Muscle of back (tissue), 11 donors: ENCODE data around the gene TNFRSF19. TPM values are rescaled to one million over a fixed set of nuclear protein-coding genes. Genes with fewer than 3 reads are reported as not detected.

Source experiments
- DNase-seq, 3 donors: peaks; one replicate each; pipeline versions ENCODE4 v3.0.0 to v3.0.0-alpha.2; 2013
- polyA plus RNA-seq, 10 donors: library from polyadenylated mRNA; unstranded; fragments of 120-200 nt; gene quantifications; one replicate each; pipeline ENCODE4 v1.2.1, GENCODE V29; 2013; ENCODE audit not compliant: insufficient read length in 10 of 10

TNFRSF19 gene
- polyA plus RNA-seq, 10 donors: 12.7 to 77.1 (median 17.1) TPM

DNA sequence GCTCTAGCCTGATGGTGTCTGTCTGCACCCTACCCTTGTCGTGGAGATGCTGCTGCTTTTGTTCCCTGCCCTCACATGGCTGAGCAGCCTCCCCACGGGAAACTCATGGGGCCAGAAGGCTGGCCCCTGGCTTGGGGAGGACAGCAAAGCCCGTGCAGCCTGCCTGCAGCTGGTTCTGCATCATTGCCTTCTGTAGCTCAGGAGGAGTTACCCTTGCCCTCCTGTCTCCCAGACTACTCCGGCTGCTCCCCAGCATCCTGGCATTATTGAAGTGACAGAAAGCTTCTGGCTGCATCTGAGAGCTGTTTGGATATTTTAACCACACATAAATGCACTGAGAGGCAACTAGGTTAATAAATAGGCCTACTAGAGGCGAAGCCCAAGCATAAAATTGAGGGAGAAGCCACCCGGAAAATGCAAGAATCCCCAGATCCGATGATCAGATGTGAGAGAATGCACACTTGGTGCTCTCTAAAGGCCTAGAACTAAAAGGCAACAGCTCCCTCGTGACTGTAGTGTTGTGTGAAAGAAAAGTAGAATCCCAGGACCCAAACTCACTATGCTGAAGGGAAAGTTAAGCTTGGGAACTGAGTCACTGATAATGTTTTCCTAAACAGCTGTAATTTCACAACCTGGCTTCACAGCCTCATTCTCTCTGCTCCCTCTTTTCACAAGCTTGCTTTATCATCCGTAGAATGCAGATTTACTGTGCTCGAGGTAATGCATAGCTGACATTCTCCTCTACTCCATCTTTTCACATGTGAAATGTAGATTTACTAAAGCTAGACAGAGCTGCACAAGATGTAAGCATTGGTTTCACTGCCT lies 110.8 kb downstream of the TNFRSF19 start:
- no peak for DNase-seq

DNA sequence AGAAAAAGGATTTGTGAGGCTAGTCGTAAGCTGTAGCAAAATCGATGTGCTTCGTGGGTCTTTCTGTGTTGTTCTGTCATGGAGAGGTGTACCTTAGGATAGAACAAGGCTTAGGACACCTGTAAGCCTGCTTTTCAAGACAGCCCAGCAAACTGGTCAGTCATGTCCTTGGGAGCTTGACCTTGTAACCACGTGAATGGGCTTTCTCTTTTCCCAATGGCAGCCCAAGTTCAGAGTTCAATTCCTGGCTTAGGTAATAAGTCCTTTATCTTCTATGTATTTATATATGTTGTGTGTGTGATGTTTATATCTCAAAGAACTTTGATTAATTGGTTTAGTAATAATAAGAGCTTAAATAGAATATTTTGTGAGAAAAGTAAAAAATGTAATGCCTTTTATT lies 112.9 kb downstream of the TNFRSF19 start:
- DNase-seq: no peak

DNA sequence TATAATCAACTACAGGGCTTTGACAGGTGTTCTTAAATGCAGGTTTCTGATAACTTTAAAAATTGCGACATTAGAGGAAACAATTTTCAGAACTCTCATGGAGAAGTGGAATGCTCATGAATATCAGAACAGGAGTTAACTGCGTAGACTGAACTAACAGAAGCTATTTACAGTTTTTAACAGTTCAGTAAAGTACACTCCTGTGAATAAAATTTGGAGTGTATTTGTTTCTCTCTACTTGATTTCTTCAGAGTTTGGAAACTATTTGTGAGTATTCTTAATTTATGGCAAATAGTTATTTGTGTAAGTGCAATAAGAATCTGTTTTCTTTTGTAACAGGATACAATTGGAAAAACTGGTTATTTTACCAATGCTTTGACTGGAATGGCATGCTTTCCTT lies 114.4 kb downstream of the TNFRSF19 start:
- no peak for DNase-seq

DNA sequence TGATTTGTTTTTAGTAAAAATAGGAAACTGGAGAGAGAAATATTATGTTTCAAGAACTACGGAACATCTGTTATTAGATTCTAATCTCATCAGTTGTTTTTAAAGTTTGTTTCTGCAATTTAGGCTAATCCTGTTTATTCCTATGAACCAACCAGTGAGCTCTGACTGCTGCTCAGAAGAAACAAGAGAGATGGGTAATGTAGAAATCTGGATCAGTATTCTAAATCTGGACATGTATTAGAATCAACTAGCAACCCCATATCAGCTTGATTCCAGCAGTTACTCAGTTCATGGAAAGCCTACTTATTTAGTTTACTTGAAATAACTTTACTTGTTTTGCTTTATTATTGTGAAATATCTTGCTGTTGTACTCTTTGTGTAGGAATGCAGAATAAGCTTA lies 115.2 kb downstream of the TNFRSF19 start:
- no peak for DNase-seq

DNA sequence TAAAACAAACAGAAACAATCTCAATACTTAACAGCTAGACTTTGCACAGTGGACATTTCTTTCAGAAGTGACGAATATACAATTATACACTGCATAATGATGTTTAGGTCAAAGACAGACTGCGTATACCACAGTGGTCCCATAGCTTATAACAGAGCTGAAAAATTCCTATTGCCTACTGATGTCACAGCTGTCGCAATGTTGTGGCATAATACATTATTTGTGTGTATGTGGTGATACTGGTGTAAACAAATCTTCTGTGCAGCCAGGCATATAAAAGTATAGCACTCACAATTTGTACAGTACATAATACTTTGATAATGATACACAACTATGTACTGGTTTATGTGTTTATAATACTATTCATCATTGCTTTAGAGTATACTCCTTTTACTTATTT lies 116.7 kb downstream of the TNFRSF19 start:
- no peak for DNase-seq

DNA sequence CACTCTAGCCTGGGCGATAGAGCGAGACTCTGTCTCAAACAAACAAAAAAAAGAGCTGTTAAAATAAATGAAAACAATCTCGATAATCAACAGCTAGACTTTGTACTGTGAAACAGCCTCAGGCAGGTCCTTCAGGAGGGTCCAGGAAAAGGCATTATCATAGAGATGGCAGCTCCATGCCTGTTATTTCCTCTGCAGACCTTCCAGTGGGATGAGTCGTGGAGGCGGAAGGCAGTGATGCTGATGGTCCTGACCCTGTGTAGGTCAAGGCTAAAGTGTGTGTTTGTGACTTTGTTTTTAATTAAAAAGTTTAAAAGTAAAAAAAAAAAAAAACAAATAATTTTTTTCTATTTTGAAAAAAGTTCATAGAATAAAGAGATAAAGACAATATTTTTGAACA lies 117.4 kb downstream of the TNFRSF19 start:
- DNase-seq: no peak

DNA sequence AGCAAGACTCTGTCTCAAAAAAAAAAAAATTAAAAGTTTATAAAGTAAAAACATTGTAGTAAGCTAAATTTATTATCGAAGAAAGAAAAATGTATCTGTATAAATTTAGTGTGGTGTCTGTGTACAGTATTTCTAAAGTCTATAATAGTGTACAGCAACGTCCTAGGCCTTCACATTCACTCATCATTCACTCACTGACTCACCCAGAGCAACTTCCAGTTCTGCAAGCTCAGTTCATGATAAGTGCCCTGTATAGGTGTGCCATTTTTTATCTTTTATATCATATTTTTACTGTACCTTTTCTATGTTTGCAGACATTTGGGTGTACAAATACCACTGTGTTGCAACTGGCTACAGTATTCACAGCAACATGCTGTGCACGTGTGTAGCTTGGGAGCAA lies 118.1 kb downstream of the TNFRSF19 start:
- no peak for DNase-seq

DNA sequence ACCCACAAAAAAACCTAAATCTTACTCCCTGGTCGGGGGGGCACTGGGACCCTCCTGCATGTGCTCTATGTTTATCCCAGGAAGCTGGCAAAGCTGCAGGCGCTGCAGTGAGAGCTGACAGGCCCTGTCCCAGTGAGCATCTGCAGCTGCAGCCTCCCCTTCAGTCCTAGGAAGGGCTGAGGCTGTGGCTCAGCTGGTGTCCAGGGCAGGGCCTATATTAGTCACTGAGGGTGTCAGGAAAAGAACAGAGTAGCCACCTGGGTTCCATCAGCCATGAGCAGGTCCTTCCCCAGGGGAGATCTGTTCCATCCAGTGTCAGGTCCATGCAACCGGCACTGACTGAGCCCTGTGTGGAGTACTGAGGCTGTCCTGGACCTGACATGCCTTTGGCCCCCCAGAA lies 120.5 kb downstream of the TNFRSF19 start:
- DNase-seq: no peak

DNA sequence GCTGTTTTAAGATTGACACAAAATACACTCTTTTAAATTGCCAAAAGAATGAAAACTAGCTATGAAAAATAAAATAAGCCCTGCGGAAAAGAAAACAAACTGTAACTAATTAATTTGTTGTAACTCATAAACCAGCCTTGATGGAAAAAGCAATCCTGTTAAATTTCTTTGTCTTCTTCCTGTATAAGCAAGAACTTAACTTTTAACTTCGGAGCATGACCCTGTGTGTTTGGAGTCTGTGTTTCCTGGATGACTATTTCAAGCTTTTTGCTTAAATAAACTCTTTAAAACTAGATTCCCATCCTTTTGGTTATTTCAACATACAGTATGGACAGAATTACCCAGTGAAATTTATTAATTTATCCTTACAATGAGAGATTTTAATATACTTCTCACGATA lies 122.6 kb downstream of the TNFRSF19 start:
- DNase-seq: no peak

DNA sequence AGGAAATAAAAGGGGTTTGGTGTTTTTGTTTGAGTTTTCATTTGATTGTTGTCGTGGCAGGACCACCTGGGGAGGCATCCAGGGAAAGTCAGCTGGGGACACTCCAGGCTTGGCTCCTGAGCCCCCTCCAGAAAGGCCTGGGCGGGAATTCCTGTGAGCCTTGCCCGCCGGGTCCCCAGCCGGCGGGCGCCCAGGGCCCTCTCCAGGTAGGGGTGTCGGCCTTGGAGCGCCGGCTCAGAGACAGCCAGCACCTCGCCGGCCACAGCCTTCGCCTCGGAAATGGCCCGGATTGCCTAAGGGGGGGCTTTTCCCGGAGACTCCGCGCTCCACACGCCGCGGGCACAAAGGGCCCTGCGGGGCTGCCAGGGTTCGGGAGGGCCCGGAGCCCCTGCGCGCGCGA lies 125.0 kb downstream of the TNFRSF19 start:
- DNase-seq: no peak

DNA sequence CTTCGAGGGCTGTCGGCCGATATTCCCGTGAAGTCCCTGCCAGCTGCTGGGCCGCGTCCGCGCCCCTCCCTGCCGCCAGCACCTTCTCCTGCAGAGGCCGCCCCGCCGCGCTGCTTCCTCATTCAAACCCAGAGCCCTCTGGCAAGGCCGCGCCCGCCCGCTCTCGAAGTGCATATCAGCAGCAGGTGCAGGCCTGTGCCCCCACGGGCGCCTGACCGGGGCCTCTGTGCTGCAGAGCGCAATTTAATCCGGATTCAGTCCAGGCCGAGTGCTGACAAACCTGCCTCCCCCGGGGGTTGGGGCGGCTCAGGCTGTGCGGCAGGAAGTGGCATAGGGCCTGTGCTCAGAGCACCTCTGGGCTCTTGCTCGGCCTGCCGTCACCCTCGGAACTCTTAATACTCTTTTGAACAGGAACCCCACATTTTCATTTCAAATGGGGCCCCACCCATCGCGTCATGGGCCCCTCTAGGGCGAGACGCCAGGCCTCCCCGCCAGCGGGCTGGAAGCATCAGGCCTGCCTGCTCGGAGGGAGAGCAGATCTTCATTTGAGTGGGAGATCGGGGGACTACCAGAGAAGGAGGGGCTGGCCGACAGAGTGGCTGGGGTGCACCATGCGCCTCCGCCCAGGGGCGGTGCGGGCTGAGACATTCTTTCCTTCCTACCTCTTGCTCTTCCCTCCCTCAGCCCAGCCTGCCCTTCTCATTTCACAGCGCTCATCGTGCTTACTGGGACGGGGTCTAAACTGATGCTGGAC lies 125.7 kb downstream of the TNFRSF19 start:
- peak in 2 of 3 donors; percentile 23 to 75 for DNase-seq

DNA sequence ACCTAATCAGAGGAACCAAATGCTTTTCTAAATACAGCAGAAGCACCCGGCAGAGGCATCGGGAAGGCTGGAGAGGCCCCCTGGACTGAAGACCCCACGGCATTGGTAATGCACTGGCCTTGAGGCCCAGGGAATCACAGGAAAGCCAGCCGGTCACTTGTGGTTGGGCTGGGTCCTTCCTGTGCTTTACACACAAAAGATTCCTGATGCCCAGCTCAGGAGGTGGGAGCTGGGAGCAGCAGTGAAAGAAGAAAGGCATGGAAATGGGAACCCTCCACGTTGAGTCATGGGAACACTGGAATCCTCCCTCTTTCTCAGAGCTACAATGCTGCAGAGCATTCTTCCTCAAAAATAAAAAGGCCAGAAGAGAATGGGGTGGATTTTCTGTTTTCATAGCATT lies 126.4 kb downstream of the TNFRSF19 start:
- DNase-seq: no peak

DNA sequence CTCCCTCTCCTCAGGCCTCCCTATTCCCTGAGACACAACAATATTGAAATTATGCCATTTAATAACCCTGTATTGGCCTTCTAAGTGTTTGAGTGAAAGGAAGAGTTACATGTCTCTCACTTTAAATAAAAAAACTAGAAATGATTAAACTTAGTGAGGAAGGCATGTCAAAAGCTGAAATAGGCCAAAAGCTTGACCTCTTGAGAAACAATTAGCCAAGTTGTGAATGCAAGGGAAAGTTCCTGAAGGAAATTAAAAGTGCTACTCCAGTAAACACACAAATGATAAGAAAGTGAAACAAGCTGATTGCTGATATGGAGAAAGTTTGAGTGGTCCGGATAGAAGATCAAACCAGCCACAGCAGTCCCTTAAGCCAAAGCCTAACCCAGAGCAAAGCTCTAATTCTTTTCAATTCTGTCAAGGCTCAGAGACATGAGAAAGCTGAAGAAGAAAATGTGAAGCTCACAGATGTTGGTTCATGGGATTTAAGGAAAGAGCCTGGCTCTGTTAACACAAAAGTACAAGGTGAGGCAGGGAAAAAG lies 127.6 kb downstream of the TNFRSF19 start:
- DNase-seq: no peak

DNA sequence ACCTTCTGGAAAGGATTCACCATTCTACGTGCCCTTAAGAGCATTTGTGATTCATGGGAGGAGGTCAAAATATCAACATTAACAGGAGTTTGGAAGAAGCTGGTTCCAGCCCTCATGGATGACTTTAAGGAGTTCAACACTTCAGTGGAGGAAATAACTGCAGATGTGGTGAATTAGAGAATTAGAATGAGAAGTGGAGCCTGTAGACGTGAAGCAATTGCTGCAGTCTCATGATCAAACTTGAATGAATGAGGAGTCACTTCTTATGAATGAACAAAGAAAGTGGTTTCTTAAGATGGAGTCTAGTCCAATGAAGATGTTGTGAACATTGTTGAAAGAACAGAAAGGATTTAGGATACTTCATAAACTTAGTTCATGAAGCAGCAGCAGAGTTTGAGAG lies 129.1 kb downstream of the TNFRSF19 start:
- DNase-seq: no peak

DNA sequence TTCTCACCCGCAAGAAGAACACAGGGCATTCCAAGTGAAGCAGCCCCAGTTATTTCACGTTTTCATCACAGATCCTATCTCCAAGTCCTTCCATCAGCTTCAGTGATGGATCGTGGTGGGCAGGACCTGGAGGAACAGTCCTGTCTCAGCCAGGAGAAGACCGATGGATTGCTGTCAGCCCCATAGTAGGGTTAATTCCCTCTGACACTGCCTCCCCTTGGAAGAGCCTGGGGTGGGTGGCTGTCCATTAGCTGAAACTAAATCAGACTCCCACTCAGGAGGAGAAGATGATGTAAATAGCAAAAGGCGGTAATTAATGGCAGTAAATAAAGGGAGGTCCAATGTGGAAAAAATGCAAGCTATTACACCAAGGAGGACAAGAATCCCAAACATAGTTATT lies 131.0 kb downstream of the TNFRSF19 start:
- DNase-seq: no peak

DNA sequence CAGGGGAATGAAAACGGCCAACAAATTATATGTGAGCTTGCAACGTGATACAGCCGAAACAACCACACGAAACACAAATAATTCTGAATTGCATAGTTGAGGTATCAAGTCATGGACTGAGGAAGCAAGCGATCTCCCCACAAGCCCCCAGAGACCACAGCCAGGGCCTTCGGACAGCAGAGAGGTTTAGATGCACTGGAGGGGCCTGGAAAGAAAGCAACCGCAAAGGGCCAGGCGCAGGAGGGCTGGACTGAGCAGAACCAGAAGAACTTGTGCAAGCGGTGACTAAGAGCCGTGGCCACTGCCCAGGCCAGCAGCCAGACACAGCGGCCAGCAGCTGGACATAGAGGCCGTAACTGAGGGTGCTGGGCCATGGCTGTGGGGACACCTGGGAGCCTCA lies 131.4 kb downstream of the TNFRSF19 start:
- DNase-seq: peak; percentile 66 to 90 (median 78)

DNA sequence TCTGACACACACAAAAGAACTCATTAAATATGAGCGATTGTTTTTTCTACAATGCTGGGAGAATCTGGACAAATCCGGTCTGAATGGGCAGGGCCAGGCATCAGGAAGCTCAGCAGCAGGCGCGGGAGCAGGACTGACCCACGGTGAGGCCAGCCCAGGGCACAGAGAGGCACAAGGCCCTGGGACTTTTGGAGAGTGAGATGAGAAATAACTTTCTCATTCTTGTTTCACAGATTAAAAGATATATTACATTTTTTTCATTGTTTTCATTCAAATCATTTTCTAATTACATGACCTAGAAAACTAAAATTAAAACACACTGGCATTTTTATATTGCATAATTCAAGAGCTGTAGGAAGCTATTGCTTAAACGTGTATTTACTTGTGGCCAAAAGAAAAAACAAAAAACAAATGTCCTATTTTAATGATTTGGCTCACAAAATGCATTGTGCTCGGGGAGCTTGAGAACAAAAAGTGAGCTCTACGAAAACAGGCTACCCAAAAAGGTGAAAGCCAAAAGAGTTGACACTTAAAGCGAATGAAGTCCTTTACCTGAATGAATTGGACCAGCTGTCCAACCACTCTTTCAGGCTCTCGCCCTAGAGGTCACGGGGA lies 133.1 kb downstream of the TNFRSF19 start:
- peak in 1 of 3 donors; percentile 35 for DNase-seq

DNA sequence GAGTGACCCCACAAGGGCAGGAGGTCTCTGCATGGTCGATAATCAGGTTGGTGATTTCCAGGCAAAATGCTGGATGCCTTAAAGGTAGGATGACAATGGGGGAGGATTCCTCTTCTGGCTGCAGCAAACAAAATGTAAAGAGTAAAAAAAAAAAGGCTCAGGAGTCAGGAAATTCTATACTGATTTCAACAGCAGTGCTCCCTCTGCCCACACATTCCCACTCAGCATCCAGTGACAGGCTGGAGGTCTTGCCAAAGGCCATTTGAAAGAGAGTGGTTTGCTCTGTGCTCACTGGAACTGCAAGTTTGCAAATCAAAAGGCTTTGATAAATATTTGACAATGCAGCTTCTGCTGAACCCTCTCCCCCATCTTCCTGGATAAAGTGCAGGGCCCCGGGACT lies 135.4 kb downstream of the TNFRSF19 start:
- DNase-seq: no peak

DNA sequence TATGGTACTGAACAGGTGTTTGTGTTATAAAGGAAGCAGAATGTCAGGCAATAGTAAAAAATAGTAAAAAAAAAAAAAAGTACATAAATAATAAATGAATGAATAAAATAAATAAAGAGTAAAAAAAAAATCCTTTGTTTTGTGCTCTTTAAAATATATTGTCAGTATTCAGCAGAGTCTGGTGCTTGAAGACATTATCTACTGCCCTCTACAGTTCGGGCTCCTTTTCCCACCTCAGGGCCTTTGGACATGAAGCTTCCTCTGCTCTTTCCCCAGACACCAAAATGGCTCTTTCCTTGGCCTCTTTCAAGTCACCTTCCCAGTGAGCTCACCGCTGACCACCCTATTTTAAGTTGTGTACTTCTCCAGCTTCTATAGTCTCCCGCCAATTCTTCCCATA lies 137.5 kb downstream of the TNFRSF19 start:
- DNase-seq: no peak

DNA sequence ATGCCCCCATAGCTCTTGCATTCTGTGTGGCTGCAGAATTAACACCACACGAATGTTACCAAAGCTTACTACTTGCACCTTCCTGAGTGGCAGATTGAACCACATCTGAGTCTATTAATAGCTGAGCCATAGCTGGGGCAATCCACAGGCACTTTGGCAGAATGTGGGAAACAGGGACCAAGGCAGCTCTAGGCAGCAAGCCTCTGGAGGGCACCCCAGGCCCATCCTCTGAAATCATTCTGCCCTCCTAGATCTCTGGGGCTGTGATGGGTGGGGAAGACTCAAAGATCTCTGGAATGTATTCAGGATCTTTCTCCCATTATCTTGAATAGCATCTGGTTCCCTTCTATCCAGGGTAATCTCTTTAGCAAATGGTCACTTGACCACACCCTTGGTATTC lies 139.3 kb downstream of the TNFRSF19 start:
- DNase-seq: no peak

DNA sequence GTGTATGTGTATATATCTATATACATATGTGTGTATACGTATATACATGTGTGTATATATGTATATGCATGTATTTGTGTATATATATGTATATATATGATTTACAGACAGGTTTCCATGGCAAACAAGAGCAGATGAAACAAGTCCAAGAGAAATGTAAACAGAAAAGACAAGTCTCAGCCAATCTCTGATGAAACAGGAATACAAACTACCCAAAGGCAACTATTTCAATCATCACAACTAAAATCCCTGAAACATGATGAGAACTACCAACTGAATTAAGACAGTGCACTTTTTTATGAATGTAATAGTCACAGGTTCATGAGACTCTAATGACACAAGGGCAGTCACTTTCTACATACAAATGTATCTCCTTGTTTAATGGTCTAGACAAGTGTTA lies 140.2 kb downstream of the TNFRSF19 start:
- DNase-seq: no peak

DNA sequence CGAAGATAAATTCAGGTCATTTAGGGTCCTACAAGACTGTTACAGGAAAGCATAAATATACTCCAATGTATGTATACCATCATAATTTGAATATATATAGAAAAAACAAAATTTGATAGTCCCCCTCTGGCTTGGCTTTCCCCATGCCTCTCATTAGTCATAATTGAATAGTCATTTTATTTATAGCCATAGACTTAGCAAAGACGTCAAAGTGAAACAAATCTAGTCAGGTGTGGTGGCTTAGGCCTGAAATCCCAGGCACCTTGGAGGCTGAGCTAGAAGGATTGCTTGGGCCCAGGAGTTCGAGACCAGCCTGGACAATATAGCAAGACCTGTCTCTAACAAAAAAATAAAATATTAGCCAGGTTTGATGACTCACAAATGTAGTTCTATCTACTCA lies 141.1 kb downstream of the TNFRSF19 start:
- DNase-seq: no peak

DNA sequence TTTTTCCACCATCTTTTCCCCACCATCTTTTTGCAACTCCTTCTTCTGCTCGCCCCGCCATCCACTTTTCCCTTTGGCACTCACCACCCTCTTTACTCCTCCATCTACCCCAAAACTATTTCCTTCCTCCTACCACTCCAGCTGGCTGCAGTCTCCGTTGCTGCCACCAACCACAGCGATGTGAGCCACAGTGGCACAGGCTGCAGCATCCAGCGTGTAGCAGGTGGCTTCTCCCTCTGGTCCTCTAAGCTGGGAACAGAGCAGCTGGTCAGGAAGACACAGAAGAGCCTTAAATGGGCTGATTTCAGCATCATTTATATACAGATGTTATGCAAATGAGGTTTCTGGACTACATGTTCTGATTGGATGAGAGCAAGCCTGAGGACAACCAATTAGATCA lies 144.5 kb downstream of the TNFRSF19 start:
- DNase-seq: no peak
